GM12864 (cell line): ENCODE results near the gene IMMP2L.

Source experiments
- DNase-seq: peaks from one replicate; pipeline ENCODE4 v3.0.0-alpha.2; 2011; ENCODE audit warnings: low read depth
- H3K4me3 ChIP-seq: 2 replicates; pipeline ENCODE4 v1.5.1; 2011; ENCODE audit warnings: mild to moderate bottlenecking, low read depth, low read length, control low read depth
- CTCF ChIP-seq: IDR thresholded peaks from 2 replicates; pipeline ENCODE4 v1.5.1; 2011; ENCODE audit warnings: low read depth, mild to moderate bottlenecking, moderate library complexity, low read length, control low read depth, inconsistent platforms; ENCODE audit errors: missing control alignments

Gene IMMP2L

GRCh38 chr7:111433426-111433825, 128.9 kb downstream of the IMMP2L start:
- H3K4me3 ChIP-seq, result no peak overlapping the region
- no peak for DNase-seq
- no peak for TF ChIP-seq CTCF

- no peak for DNase-seq
- H3K4me3 ChIP-seq, result no peak overlapping the region
- no peak for TF ChIP-seq CTCF
Measured at GRCh38 chr7:111429781-111430180, 132.5 kb downstream of the IMMP2L start.

- DNase-seq, result no peak
- no peak for TF ChIP-seq CTCF
- no peak overlapping the region for H3K4me3 ChIP-seq
Measured at GRCh38 chr7:111424768-111425167, 137.5 kb downstream of the IMMP2L start.

- no peak overlapping the region for H3K4me3 ChIP-seq
- no peak for TF ChIP-seq CTCF
Measured at GRCh38 chr7:111414374-111414773, 147.9 kb downstream of the IMMP2L start.

GRCh38 chr7:111413739-111414138, 148.6 kb downstream of the IMMP2L start:
- no peak for DNase-seq
- no peak overlapping the region for H3K4me3 ChIP-seq
- no peak for TF ChIP-seq CTCF

More at GRCh38 chr7:111414374-111414773, 147.9 kb downstream of the IMMP2L start:
- no peak for DNase-seq

GRCh38 chr7:111410899-111411298, 151.4 kb downstream of the IMMP2L start:
- H3K4me3 ChIP-seq, result no peak overlapping the region
- DNase-seq, result no peak
- no peak for TF ChIP-seq CTCF

- TF ChIP-seq CTCF, result no peak
- DNase-seq, result no peak
- H3K4me3 ChIP-seq, result no peak overlapping the region
Measured at GRCh38 chr7:111409714-111410422, 152.4 kb downstream of the IMMP2L start.
